Loucy (cell line): Measurements from ENCODE around the gene PTAFR.

Experiments
- H2AFZ ChIP-seq: fragments of 200-600 bp; sonication (generic); 2 replicates; pipeline ENCODE4 v1.6.0; 2016; ENCODE audit warnings: antibody characterized with exemption, mild to moderate bottlenecking, low read length, moderate library complexity
- H3F3A ChIP-seq: fragments of 200-600 bp; 2 replicates; pipeline ENCODE4 v1.6.0; 2016; ENCODE audit warnings: antibody characterized with exemption, low read depth, mild to moderate bottlenecking
- H3K27me3 ChIP-seq: fragments of 200-600 bp; sonication (generic); 2 replicates; pipeline ENCODE4 v1.6.1; 2014; ENCODE audit warnings: low read length, mild to moderate bottlenecking; ENCODE audit not compliant: insufficient read depth, poor library complexity, severe bottlenecking
- H3K36me3 ChIP-seq: fragments of 200-600 bp; sonication (generic); 2 replicates; pipeline ENCODE4 v1.6.1; 2016; ENCODE audit warnings: low read length; ENCODE audit not compliant: insufficient read depth
- H3K4me1 ChIP-seq: fragments of 200-600 bp; sonication (generic); 2 replicates; pipeline ENCODE4 v1.5.1; 2014; ENCODE audit warnings: low read length, mild to moderate bottlenecking; ENCODE audit not compliant: insufficient read depth, poor library complexity, severe bottlenecking
- H3K4me2 ChIP-seq: fragments of 200-600 bp; sonication (generic); 2 replicates; pipeline ENCODE4 v1.6.0; 2014; ENCODE audit warnings: antibody characterized with exemption, low read length, low read depth, mild to moderate bottlenecking; ENCODE audit not compliant: poor library complexity, severe bottlenecking
- H3K4me3 ChIP-seq: fragments of 200-600 bp; sonication (generic); 2 replicates; pipeline ENCODE4 v1.5.1; 2014; ENCODE audit warnings: low read length, mild to moderate bottlenecking, mixed read lengths; ENCODE audit not compliant: poor library complexity, severe bottlenecking
- H3K79me2 ChIP-seq: fragments of 200-600 bp; sonication (generic); 2 replicates; pipeline ENCODE4 v1.6.1; 2014; ENCODE audit warnings: low read length; ENCODE audit not compliant: insufficient read depth
- H3K9ac ChIP-seq: fragments of 200-600 bp; sonication (generic); 2 replicates; pipeline ENCODE4 v1.6.0; 2014; ENCODE audit warnings: mild to moderate bottlenecking, low read depth, low read length, moderate library complexity; ENCODE audit not compliant: poor library complexity, severe bottlenecking
- H3K9me2 ChIP-seq: fragments of 200-600 bp; sonication (generic); replicated peaks from 2 replicates; pipeline ENCODE4 v1.6.1; 2016; ENCODE audit warnings: low read depth, low read length, mixed read lengths
- H3K9me3 ChIP-seq: fragments of 200-600 bp; sonication (generic); 2 replicates; pipeline ENCODE4 v1.6.1; 2014; ENCODE audit warnings: mild to moderate bottlenecking, antibody characterized with exemption, low read length, low read depth; ENCODE audit not compliant: insufficient read depth
- H4K20me1 ChIP-seq: fragments of 200-600 bp; sonication (generic); 2 replicates; pipeline ENCODE4 v1.6.0; 2014; ENCODE audit warnings: antibody characterized with exemption, low read length, mild to moderate bottlenecking; ENCODE audit not compliant: insufficient read depth, poor library complexity, severe bottlenecking
- CTCF ChIP-seq: fragments of 200-600 bp; sonication (generic); conservative IDR thresholded peaks from 2 replicates; pipeline ENCODE4 v1.5.1; 2014; ENCODE audit warnings: mild to moderate bottlenecking, antibody characterized with exemption, low read length
- EZH2phosphoT487 ChIP-seq: fragments of 200-600 bp; IDR thresholded peaks from 2 replicates; pipeline ENCODE4 v1.6.1; 2018; ENCODE audit warnings: antibody characterized with exemption, mild to moderate bottlenecking, moderate library complexity, borderline replicate concordance

PTAFR gene

GRCh38 chr1:28122183-28122582 is 54.3 kb downstream of the PTAFR start:
- Histone ChIP-seq H3K9me2 (no peaks in the 10 kb centered on the region), H3K79me2 (no peaks in the 10 kb centered on the region), H3K9ac (no peak overlapping the region), H3K4me2 (no peak overlapping the region), H4K20me1 (no peaks in the 10 kb centered on the region), H2AFZ (no peak overlapping the region), H3K36me3 (no peaks in the 10 kb centered on the region), H3K4me1 (no peaks in the 10 kb centered on the region), H3K27me3 (no peaks in the 10 kb centered on the region), H3K9me3 (no peaks in the 10 kb centered on the region), H3F3A (no peaks in the 10 kb centered on the region), H3K4me3 (no peak overlapping the region)
- TF ChIP-seq CTCF (no peak), EZH2phosphoT487 (no peak)

GRCh38 chr1:28119556-28119955 is 56.9 kb downstream of the PTAFR start:
- Histone ChIP-seq H3F3A (no peaks in the 10 kb centered on the region), H2AFZ (no peak overlapping the region), H3K4me3 (no peak overlapping the region), H3K9me2 (no peaks in the 10 kb centered on the region), H4K20me1 (no peaks in the 10 kb centered on the region), H3K27me3 (no peaks in the 10 kb centered on the region), H3K9ac (no peak overlapping the region), H3K79me2 (no peaks in the 10 kb centered on the region), H3K9me3 (no peaks in the 10 kb centered on the region), H3K4me1 (peaks cover 9% of the 10 kb centered on the region), H3K36me3 (no peaks in the 10 kb centered on the region), H3K4me2 (no peak overlapping the region)
- TF ChIP-seq EZH2phosphoT487 (no peak), CTCF (no peak)

GRCh38 chr1:28118640-28119307 is 57.7 kb downstream of the PTAFR start:
- peaks cover 9% of the 10 kb centered on the region for H3K4me1 ChIP-seq
- no peak overlapping the region for H3K4me2 ChIP-seq
- no peaks in the 10 kb centered on the region for H3F3A ChIP-seq
- no peaks in the 10 kb centered on the region for H3K79me2 ChIP-seq
- no peaks in the 10 kb centered on the region for H3K9me2 ChIP-seq
- no peaks in the 10 kb centered on the region for H3K9me3 ChIP-seq
- H3K4me3 ChIP-seq, result no peak overlapping the region
- TF ChIP-seq EZH2phosphoT487 (no peak), CTCF (no peak)
- H3K9ac ChIP-seq, result no peak overlapping the region
- no peaks in the 10 kb centered on the region for H3K36me3 ChIP-seq
- no peaks in the 10 kb centered on the region for H4K20me1 ChIP-seq
- H3K27me3 ChIP-seq, result no peaks in the 10 kb centered on the region
- no peak overlapping the region for H2AFZ ChIP-seq
